HG03565 (cell line): ENCODE results near the gene CD8B2.
"Not testable (repeated sequence)": the region's sequence is repeated elsewhere in the genome, so short reads cannot be mapped to it uniquely, and the experiment has no call there.

Source experiments
- ATAC-seq: cut with Tn5 transposase; IDR thresholded peaks from one replicate; pipeline ENCODE4 v1.9.1; 2021; ENCODE audit warnings: mild to moderate bottlenecking, moderate library complexity; ENCODE audit not compliant: unreplicated experiment

Gene CD8B2

DNA sequence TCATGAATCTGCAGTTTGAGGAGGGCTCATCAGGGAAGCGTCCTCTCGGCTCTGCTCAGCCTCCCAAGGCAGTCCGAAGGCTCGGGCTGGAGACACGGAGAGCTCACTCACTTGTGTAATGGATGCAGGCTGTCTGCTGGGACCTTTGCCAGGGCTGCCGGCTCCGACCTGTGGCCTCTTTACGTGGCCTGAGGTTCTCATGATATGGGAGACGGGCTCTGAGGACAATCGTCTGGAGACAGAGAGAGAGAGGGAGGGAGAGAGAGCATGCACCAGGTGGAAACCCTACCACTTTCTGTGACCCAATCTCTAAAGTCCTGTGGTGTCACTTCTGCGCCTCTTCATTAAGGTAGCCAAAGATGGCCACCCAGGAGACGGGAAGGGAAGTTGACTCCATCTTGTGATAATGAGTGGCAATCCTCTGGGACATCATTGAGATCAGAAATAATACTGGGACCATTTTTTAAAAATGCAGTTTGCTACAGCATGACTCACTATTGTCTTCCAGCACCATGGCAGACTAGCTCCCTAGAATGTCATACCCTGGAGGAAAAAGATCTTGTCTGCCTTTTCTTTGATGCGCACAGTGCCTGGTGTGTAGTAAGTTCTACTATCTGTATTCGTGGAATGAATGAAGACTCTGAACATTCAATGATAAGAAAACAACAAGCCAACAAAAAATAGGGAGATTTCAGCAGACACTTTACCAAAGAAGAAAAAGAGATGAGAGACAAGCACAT, 60.2 kb downstream of the CD8B2 start:
- ATAC-seq = no peak

DNA sequence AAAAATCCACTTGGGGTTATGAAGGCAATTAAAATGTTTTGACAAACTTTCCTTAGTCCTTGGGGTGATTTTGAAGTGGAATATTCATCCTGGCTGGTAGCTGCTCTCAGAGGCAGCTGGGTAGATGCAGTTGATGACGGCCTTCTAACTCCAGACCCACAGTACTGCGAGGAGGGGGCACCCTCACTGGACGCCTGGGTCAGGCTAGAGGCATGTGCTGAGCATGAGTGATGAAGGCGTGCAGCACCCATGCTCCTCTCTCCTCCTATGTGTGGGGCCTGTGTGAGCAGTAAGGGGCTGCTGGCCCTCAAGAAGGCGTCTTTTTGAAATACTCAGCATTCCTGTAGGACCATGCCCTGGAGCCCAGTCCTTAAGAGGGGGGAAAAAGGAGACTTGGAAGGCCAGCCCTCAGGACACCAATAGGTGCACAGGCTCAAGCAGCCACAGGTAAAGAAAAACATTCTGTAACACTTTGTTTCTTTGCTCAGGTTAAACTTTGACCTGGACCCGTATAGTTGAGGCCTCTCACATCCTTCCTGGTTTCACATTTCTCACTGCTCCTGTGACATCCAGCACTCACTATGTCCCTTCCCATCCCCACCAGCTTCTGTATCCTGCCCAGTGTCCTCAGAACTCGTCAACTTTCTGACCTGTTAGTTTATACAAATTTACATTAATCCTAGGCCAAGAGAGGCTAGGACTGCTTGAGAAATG, 64.4 kb downstream of the CD8B2 start:
- no peak for ATAC-seq

DNA sequence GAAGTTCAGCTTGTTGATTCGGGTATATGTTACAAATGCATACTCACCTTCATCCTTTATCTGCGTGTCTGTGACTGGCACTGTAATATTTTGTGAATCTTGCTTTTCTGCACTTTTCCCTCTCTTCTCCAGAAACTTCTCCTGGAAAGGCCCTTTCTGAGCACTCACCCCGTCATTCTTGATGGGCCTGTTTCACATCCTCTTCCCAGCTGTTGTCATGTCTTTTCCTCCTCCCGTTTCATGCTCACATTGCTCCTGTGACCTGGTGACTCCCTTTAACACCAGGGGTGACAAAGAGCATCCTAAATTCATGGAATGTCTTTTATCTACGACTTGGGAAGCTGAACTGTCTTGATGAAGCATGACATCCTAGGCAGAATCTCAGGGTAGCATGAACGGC, 65.8 kb downstream of the CD8B2 start:
- ATAC-seq = no peak

DNA sequence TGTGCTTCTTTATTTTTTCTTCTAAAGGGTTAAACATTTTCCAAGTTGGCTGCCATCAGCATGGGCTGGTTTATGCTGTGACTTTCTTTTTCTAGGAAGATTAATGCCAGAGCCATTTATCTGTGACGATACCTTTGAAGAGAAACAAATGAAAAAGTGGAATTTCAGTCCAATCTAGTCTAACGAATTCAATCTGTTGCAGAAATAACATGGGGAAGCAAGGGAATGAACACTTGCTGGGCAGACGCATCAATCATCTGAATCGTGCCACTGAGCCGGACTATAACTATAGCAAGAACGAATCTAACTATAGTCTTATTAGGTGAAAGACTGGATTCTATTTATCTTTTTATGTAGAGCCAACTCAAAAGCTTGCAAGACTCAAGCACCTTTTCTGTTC, 66.2 kb downstream of the CD8B2 start:
- no peak for ATAC-seq

DNA sequence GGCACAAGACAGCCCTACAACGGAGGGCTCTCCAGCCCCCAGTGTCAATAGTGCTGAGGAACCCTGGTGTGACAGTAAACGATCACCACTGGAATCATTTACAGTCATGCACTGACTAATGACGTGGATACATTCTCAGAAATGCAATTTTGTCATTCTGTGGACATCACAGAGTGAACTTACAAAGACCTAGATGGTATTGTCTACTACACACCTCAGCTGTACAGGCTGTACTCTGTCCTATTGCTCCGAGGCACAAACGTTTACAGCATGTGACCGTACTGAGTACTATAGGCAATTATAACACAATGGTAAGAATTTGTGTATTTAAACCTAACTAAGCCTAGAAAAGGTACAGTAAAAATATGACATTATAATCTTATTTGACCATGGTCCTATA, 67.2 kb downstream of the CD8B2 start:
- no peak for ATAC-seq

DNA sequence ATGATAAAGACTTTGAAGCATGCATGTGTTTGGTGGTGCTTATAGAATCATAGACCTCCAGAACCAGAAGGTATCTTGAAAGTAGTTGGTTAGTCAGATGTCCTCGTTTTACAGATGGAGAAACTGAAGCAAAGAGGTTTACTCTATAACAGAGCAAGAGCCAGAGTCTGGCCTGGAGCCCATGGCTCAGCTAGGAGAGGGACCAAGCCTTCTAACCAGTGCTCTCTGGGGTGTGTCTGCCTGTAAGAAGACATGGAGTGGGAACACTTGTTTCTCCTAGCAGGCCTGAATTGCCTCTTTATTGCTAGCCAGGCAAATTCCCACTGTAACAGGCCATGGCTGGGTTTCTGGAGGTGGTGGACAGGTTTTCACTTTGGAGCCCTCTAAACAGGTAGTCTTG, 67.9 kb downstream of the CD8B2 start:
- ATAC-seq = no peak

DNA sequence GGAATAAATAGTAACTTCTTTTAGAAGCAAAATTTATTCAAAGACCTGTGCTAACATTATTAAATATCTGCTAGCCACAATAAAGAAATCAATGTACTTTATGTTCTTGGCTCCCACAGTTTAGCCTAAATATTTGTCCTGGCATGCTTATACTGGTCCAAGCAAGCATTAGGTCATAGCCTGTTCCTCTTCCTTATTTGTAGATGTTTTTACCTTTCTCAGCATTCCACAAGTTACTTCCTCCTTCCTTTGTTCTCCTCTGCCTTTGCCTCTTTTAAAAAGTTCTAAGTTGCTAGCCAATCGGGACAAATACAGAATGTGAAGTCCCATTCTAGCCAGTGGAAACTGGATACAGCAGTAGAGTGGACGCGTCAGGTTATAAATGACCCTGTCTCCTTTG, 72.6 kb downstream of the CD8B2 start:
- ATAC-seq = not testable (repeated sequence)

DNA sequence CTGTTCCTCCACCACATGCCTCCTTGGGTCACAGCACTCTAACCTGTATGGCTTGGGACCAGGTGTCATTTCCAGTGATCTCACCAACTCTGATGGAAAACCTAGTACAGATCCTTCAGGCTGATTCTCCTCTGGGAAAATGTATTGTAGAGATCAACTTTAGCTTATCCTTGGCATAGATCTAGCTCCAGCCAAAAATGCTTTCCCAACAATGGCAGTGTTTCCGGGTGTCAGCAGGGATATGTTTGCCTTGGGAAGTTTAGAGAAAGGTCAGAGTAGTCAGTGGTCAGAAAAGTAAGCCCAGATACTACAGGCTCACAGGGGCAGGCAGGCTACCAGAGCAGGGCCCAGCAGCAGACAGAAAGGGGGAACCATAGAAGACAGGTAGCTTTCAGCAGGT, 73.6 kb downstream of the CD8B2 start:
- ATAC-seq = no peak

DNA sequence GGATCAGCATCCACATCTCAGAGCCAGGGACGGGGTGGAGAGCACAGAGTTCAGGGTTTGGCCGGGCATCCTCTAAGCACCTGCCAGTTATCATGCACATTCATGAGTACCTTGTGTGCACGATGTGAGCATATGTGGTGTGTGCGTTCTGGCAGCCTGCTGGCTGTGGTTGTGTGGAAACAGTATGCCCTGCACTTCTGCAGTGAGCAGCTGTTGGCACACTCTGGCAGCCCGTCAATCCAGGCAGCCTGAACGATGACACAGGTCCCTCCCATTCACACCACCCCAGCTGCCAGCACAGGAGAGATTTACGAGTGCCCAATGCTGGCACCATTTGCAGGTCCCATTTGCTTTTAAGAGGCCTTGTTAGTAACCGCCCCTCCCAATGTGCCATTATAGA, 74.2 kb downstream of the CD8B2 start:
- ATAC-seq = no peak

DNA sequence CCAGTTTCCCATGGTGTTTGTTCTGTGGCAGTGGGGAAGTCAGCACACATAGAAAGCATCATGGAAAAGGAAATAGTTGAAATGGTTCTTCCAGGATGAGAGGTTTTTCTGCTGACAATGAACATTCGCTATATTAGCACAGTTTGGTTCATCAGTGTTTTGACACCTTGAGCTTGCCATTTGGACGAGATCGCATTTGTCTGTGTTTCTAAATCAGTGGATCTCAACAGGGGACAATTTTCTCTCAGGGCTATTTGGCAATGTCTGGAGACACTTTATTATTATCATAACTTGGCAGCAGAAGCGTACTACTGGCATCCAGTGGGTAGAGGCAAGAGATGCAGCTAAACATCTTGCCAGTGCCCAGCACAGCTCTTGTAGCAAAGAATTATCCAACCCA, 74.6 kb downstream of the CD8B2 start:
- no peak for ATAC-seq

DNA sequence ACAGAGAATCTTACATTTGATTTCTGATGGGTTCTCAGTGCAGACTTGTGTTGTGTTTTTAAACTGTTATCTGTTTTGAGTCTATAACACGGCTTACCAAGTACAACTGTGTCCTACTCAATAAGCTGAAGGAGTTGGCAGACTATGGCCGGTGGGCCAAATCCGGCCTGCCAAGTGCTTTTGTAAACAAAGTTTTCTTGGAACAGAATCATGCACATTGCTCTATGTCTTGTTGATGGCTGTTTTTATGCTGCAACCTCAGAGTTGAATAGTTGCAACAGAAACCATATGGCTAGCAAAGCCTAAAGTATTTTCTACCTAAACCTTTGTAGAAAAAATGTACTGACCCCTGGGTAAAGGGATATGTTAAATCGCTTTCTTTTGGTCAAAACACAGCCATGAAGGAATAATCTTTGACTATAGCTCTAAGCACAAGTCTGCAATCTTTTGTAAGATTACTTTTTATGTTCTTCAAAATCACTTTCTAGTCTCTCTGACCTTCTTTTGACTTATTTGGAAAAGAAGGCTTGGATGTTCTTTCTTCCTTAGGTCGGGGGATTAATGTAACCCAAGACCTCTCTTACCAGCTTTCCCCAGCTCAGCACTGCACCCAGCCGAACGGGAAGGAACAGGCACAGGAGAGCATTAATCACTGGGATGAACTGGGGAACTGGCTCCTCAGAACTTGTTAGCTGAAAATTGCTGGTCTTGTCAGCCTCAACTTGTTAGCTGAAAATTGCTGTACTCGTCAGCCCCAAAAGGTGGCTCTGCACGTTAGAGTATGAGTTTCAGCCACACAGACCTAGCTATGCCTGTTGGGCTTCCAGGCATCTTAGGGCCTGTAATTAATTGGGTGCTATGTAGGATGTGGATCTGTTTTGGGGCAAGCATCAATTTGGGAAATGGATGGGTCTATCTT, 75.4 kb downstream of the CD8B2 start:
- no peak for ATAC-seq

DNA sequence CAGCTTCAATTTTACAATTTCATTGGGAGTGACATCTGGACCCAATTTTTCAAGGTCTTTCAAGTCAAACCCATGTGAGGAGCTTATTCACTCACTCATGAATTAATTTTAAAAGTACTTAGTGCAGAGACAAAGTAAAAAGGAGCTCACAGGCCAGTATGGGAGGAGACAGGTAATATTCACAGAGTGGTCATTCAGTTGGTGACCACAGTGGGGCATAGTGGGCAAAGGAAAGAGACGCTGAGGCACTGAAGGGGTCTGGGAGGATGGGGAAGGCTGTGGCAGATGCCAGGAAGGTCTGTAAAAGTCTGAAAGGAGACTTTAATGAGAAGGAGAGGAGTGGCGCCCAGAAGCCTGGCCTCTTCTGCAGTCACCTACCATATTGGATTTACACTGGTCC, 76.0 kb downstream of the CD8B2 start:
- ATAC-seq = no peak

DNA sequence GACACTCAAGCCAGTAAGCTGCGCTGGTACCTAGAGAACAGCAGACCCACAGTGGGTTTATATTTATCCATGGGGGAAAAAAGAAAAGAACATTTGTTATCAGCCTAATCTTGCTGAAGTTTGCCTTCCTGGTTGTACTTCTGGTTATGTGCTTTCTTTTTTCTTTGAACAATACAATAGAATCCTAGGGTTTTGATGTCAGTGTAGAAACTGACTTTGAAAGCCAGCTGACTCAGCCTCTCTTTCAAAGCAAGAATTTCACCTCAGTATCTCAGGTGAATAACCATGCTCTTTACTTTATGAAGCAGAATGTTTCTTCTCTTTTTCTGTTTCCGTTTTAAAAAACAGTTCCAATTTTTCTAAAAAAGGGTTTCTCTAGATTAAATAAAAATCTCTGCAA, 78.4 kb downstream of the CD8B2 start:
- no peak for ATAC-seq

DNA sequence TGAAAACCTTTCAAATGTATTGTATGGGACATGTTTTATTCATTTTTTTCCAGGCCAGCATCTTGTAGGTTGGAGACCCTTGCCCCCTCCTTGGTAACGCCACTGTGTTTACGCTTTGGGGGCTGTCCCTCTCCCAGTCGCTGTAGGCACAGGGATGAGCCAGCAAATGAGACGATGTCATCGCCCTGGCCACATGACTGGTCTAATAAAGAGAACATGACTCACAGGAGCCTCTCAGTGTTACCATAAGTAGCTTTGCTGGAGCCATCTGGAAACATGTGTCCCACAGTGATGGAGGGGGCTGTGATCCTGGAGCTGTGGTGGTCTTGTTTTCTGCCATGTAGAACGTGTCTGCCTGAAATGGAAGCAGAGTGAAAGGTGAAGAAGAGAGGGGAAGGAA, 78.9 kb downstream of the CD8B2 start:
- no peak for ATAC-seq

DNA sequence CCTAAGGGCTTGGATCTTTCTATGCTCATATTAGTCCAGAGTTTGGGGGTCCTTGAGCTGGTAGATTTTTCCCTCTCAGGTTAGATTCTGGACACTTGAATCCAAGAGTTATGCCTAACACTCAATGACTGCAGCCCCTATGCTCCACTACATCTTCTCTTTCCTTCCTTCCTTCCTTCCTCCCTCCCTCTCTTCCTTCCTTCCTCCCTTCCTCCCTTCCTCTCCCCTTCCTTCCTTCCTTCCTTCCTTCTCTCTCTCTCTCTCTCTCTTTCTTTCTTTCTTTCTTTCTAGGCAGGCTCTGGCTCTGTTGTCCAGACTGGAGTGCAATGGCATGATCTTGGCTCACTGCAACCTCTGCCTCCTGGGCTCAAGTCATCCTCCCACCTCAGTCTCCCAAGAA, 79.3 kb downstream of the CD8B2 start:
- not testable (repeated sequence) for ATAC-seq

DNA sequence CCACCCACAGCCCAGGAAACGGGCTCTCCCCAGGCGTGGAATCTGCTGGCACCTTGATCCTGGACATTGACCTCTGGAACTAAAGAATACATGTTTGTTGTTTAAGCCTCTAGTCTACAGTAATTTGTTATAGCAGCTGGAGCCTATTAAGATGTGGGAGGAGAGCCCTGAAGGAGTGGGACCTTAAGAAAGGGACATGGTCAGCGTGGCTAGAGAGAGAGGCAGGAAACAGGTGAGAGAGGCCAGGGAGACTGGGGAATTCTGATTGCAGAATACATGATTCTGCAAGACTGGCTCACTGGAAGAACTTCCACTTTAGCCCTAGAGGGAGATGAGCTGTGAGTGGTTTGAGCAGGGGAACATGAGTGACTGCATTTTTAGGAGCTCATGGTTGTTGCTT, 83.2 kb downstream of the CD8B2 start:
- ATAC-seq = no peak
